ENCODE measurements around the gene FOXP1.

GRCh38 chr3:71229905-71230657, 353.4 kb downstream of the FOXP1 start:
- no peak for TF ChIP-seq POLR2A (IDR thresholded peaks at IDR 0.05)
- TF ChIP-seq, protein P1, sequence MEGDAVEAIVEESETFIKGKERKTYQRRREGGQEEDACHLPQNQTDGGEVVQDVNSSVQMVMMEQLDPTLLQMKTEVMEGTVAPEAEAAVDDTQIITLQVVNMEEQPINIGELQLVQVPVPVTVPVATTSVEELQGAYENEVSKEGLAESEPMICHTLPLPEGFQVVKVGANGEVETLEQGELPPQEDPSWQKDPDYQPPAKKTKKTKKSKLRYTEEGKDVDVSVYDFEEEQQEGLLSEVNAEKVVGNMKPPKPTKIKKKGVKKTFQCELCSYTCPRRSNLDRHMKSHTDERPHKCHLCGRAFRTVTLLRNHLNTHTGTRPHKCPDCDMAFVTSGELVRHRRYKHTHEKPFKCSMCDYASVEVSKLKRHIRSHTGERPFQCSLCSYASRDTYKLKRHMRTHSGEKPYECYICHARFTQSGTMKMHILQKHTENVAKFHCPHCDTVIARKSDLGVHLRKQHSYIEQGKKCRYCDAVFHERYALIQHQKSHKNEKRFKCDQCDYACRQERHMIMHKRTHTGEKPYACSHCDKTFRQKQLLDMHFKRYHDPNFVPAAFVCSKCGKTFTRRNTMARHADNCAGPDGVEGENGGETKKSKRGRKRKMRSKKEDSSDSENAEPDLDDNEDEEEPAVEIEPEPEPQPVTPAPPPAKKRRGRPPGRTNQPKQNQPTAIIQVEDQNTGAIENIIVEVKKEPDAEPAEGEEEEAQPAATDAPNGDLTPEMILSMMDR (IDR thresholded peaks at IDR 0.05), result no peak

All from uterus (tissue), 2 donors.